Suprapubic skin (tissue), 4 donors: ENCODE measurements around the gene C1QTNF9. TPM values are rescaled to one million over a fixed set of nuclear protein-coding genes. Genes with fewer than 3 reads are reported as not detected.

Experiments used
- total RNA-seq, 4 donors: library from RNA; depleted of rRNA; stranded (reverse); fragments of >200 nt; gene quantifications; one replicate each; pipeline ENCODE4 v1.1.0, GENCODE V29; 2016

The C1QTNF9 gene
- total RNA-seq, 4 donors from 2014 or later: 0.42 to 0.49 TPM; not detected in 2

Other genes starting within 250 kb of the C1QTNF9 start
- gene SPATA13, start 148.9 kb upstream of the C1QTNF9 start, total RNA-seq: 10 to 100 TPM; 26.5 to 64.2 (median 31.6) TPM
- gene PARP4, start 203.2 kb downstream of the C1QTNF9 start, total RNA-seq: 10 to 100 TPM; 22.3 to 45.0 (median 24.2) TPM